Hair follicular keratinocyte (primary cell): ENCODE measurements around the gene MEAF6. TPM values are rescaled to one million over a fixed set of nuclear protein-coding genes. Genes with fewer than 3 reads are reported as not detected.

ENCODE experiments used
- total RNA-seq: library from RNA; depleted of rRNA; stranded (reverse); fragments of >200 nt; gene quantifications from 2 replicates; pipeline ENCODE4 v1.2.3, GENCODE V29; 2015

The MEAF6 gene
- total RNA-seq, result 55.1 and 64.5 TPM in 2 replicates

GRCh38 chr1:37514350-37515184, at the start of gene MEAF6:
TSS of gene MEAF6 (minus strand) at chr1:37514766. CDS start at chr1:37514746, 20 bp downstream.

GRCh38 chr1:37556712-37557196, 42.2 kb upstream of the MEAF6 start, which contains the start of gene DNALI1:
TSS of gene DNALI1 (plus strand) at chr1:37556940. CDS start at chr1:37556995, 55 bp downstream.

GRCh38 chr1:37553927-37554808, 39.6 kb upstream of the MEAF6 start, which contains the start of gene SNIP1:
TSS of gene SNIP1 (minus strand) at chr1:37554293. CDS start at chr1:37554229, 64 bp downstream.

GRCh38 chr1:37474046-37474696, 40.4 kb downstream of the MEAF6 start, which contains the start of gene ZC3H12A:
TSS of gene ZC3H12A (plus strand) at chr1:37474580. CDS start at chr1:37475497, 917 bp downstream.

Other genes starting within 250 kb of the MEAF6 start
- 44.1 and 67.5 TPM in 2 replicates for gene ZC3H12A, start 40.2 kb downstream of the MEAF6 start, total RNA-seq
- gene SNIP1, start 39.5 kb upstream of the MEAF6 start, total RNA-seq, result 6.9 and 7.8 TPM in 2 replicates
- 0.04 and 0.23 TPM in 2 replicates for gene DNALI1, start 42.2 kb upstream of the MEAF6 start, total RNA-seq
- gene GNL2, start 81.2 kb upstream of the MEAF6 start, total RNA-seq, result 38.6 and 69.4 TPM in 2 replicates
- gene RSPO1, start 120.1 kb upstream of the MEAF6 start, total RNA-seq, result not detected in 2 replicates
- 13.4 and 34.4 TPM in 2 replicates for gene CDCA8, start 177.8 kb upstream of the MEAF6 start, total RNA-seq